ENCODE measurements around the gene SCAMP4. TPM values are rescaled to one million over a fixed set of nuclear protein-coding genes. Genes with fewer than 3 reads are reported as not detected.

The SCAMP4 gene
- total RNA-seq, 1 experiment from 2014 or later: 66.3 TPM

GRCh38 chr19:1956868-1957492 lies 51.8 kb downstream of the SCAMP4 start:
- DNase-seq (ENCODE audit: low spot score): no peak

- no peak for DNase-seq (ENCODE audit: low spot score)
These were observed 52.5 kb downstream of the SCAMP4 start for GRCh38 chr19:1957562-1958248.

GRCh38 chr19:1959928-1960589 lies 54.9 kb downstream of the SCAMP4 start:
- DNase-seq (ENCODE audit: low spot score): no peak

GRCh38 chr19:1961000-1961883 lies 56.0 kb downstream of the SCAMP4 start:
- no peak for DNase-seq (ENCODE audit: low spot score)

- DNase-seq (ENCODE audit: low spot score): no peak
These were observed 57.5 kb downstream of the SCAMP4 start for GRCh38 chr19:1962674-1963073.

- DNase-seq (ENCODE audit: low spot score): no peak
These were observed 61.9 kb downstream of the SCAMP4 start for GRCh38 chr19:1967087-1967608.

GRCh38 chr19:1968279-1969175 lies 63.3 kb downstream of the SCAMP4 start:
- no peak for DNase-seq (ENCODE audit: low spot score)

- DNase-seq (ENCODE audit: low spot score): no peak
These were observed 64.2 kb downstream of the SCAMP4 start for GRCh38 chr19:1969176-1970002.

- no peak for DNase-seq (ENCODE audit: low spot score)
These were observed 65.0 kb downstream of the SCAMP4 start for GRCh38 chr19:1970003-1970805.

GRCh38 chr19:1970806-1971502 lies 65.8 kb downstream of the SCAMP4 start:
- DNase-seq (ENCODE audit: low spot score): no peak

- DNase-seq (ENCODE audit: low spot score): no peak
These were observed 69.4 kb downstream of the SCAMP4 start for GRCh38 chr19:1974381-1975161.

- no peak for DNase-seq (ENCODE audit: low spot score)
These were observed 69.9 kb downstream of the SCAMP4 start for GRCh38 chr19:1975162-1975480.

Other genes starting within 250 kb of the SCAMP4 start
- not detected in 2 replicates for gene ONECUT3, start 151.9 kb upstream of the SCAMP4 start, total RNA-seq (2014; rRNA removed; shearing (Covaris generic))
- gene ATP8B3, start 93.1 kb upstream of the SCAMP4 start, total RNA-seq (2014; rRNA removed; shearing (Covaris generic)): 3.6 and 7.8 TPM in 2 replicates
- 2.3 and 4.2 TPM in 2 replicates for gene REXO1, start 56.9 kb upstream of the SCAMP4 start, total RNA-seq (2014; rRNA removed; shearing (Covaris generic))
- gene KLF16, start 41.8 kb upstream of the SCAMP4 start, total RNA-seq (2014; rRNA removed; shearing (Covaris generic)): 1.8 and 4.6 TPM in 2 replicates
- gene ABHD17A, start 19.9 kb upstream of the SCAMP4 start, total RNA-seq (2014; rRNA removed; shearing (Covaris generic)): 20.2 and 40.6 TPM in 2 replicates
- gene ADAT3, start within 50 bp of the SCAMP4 start, total RNA-seq (2014; rRNA removed; shearing (Covaris generic)): 0.93 and 1.0 TPM in 2 replicates
- 23.2 and 36.6 TPM in 2 replicates for gene CSNK1G2, start 35.8 kb downstream of the SCAMP4 start, total RNA-seq (2014; rRNA removed; shearing (Covaris generic))
- gene BTBD2, start 110.3 kb downstream of the SCAMP4 start, total RNA-seq (2014; rRNA removed; shearing (Covaris generic)): 37.6 and 40.1 TPM in 2 replicates
- gene MKNK2, start 145.8 kb downstream of the SCAMP4 start, total RNA-seq (2014; rRNA removed; shearing (Covaris generic)): 33.9 and 49.6 TPM in 2 replicates
- 3.8 and 9.0 TPM in 2 replicates for gene MOB3A, start 190.9 kb downstream of the SCAMP4 start, total RNA-seq (2014; rRNA removed; shearing (Covaris generic))
- gene IZUMO4, start 191.5 kb downstream of the SCAMP4 start, total RNA-seq (2014; rRNA removed; shearing (Covaris generic)): 1.3 and 4.2 TPM in 2 replicates
- gene AP3D1, start 246.2 kb downstream of the SCAMP4 start, total RNA-seq (2014; rRNA removed; shearing (Covaris generic)): 51.0 and 60.4 TPM in 2 replicates

All from H4 (cell line).